SK-N-SH (cell line): ENCODE measurements around the gene PPME1. TPM values are rescaled to one million over a fixed set of nuclear protein-coding genes. Genes with fewer than 3 reads are reported as not detected.

Experiments used
- CTCF ChIA-PET: fragments of 300-600, 350-600 bp; formaldehyde crosslinking; extraction: SDS; loops from one replicate; lab custom pipeline; 2021; lab: Yijun Ruan, JAX
- POLR2A ChIA-PET: fragments of 350-600 bp; sonication (Branson Sonifier 250); formaldehyde crosslinking; extraction: SDS; loops from one replicate; lab custom pipeline; 2020; ENCODE audit warnings: antibody characterized with exemption, inconsistent platforms; lab: Yijun Ruan, JAX
- DNase-seq: peaks from one replicate; pipeline ENCODE4 v3.0.0; 2012
- H2AFZ ChIP-seq: fragments of 200-600 bp; sonication (generic); 2 replicates; pipeline ENCODE4 v1.8.1; 2016; ENCODE audit warnings: antibody characterized with exemption, mild to moderate bottlenecking, low read depth
- H3F3A ChIP-seq: fragments of 200-600 bp; sonication (generic); replicated peaks from 2 replicates; pipeline ENCODE3; 2016; ENCODE audit warnings: antibody characterized with exemption, mild to moderate bottlenecking; ENCODE audit not compliant: insufficient read depth
- H3K27ac ChIP-seq, 2 experiments: fragments of 200-500 bp in 1 of 2; fragments of 200-600 bp in 1 of 2; sonication (Bioruptor generic) in 1 of 2; sonication (generic), shearing (Covaris generic) in 1 of 2; 2 replicates each; pipeline versions ENCODE4 v1.5.1 to v1.6.1; 2014 to 2016; ENCODE audit warnings: low read depth in 2 of 2, inconsistent platforms in 1 of 2, low read length in 1 of 2, mild to moderate bottlenecking in 1 of 2, mixed read lengths in 1 of 2
- H3K27me3 ChIP-seq: fragments of 200-600 bp; sonication (generic), shearing (Covaris generic); 2 replicates; pipeline ENCODE4 v1.6.1; 2016; ENCODE audit warnings: mixed run types; ENCODE audit not compliant: insufficient read depth
- H3K36me3 ChIP-seq, 2 experiments: fragments of 200-500 bp in 1 of 2; fragments of 200-600 bp in 1 of 2; sonication (Bioruptor generic) in 1 of 2; sonication (generic) in 1 of 2; replicated peaks in 1 of 2; 2 replicates each; pipeline versions ENCODE3 to v1.5.1; 2014 to 2016; ENCODE audit warnings: low read length in 1 of 2, mild to moderate bottlenecking in 1 of 2; ENCODE audit not compliant: insufficient read depth in 2 of 2, control insufficient read depth in 1 of 2
- H3K4me1 ChIP-seq, 2 experiments: fragments of 200-500 bp in 1 of 2; fragments of 200-600 bp in 1 of 2; sonication (Bioruptor generic) in 1 of 2; sonication (generic), shearing (Covaris generic) in 1 of 2; 2 replicates each; pipeline versions ENCODE4 v1.5.1 to v1.6.1; 2014 to 2016; ENCODE audit warnings: low read depth in 1 of 2, low read length in 1 of 2, mixed run types in 1 of 2; ENCODE audit not compliant: insufficient read depth in 2 of 2, control insufficient read depth in 1 of 2
- H3K4me2 ChIP-seq: fragments of 200-600 bp; sonication (generic), shearing (Covaris generic); 2 replicates; pipeline ENCODE4 v1.6.1; 2017; ENCODE audit warnings: mixed run types
- H3K4me3 ChIP-seq, 2 experiments: fragments of 200-500 bp in 1 of 2; fragments of 200-600 bp in 1 of 2; sonication (Bioruptor generic) in 1 of 2; sonication (generic), shearing (Covaris generic) in 1 of 2; 2 replicates each; pipeline versions ENCODE4 v1.5.1 to v1.8.1; 2014 to 2016; ENCODE audit warnings: low read depth in 2 of 2, inconsistent platforms in 1 of 2, low read length in 1 of 2, mild to moderate bottlenecking in 1 of 2, mixed read lengths in 1 of 2, moderate library complexity in 1 of 2
- H3K79me2 ChIP-seq: fragments of 200-600 bp; sonication (generic); 2 replicates; pipeline ENCODE4 v1.8.1; 2017; ENCODE audit warnings: mild to moderate bottlenecking; ENCODE audit not compliant: insufficient read depth
- H3K9ac ChIP-seq: fragments of 200-600 bp; sonication (generic); 2 replicates; pipeline ENCODE4 v1.6.1; 2017; ENCODE audit warnings: mixed run types
- H3K9me2 ChIP-seq: fragments of 200-600 bp; sonication (generic); 2 replicates; pipeline ENCODE4 v1.6.1; 2017; ENCODE audit warnings: mixed run types
- H3K9me3 ChIP-seq: fragments of 200-600 bp; sonication (generic); 2 replicates; pipeline ENCODE4 v1.6.1; 2017; ENCODE audit warnings: mixed run types, mild to moderate bottlenecking, moderate library complexity
- H4K20me1 ChIP-seq: fragments of 200-600 bp; sonication (generic); 2 replicates; pipeline ENCODE4 v1.6.1; 2017; ENCODE audit warnings: mild to moderate bottlenecking, mixed run types; ENCODE audit not compliant: insufficient read depth
- CHD2 ChIP-seq: fragments of 150-350 bp; IDR thresholded peaks from 2 replicates; pipeline ENCODE4 v1.6.1; 2018; ENCODE audit warnings: low read length; ENCODE audit not compliant: partially characterized antibody
- EZH2phosphoT487 ChIP-seq: fragments of 200-600 bp; sonication (generic); IDR thresholded peaks from 2 replicates; pipeline ENCODE4 v1.6.1; 2017; ENCODE audit warnings: low read depth, mixed run types, mild to moderate bottlenecking, antibody characterized with exemption, moderate library complexity, borderline replicate concordance
- FOXJ3 ChIP-seq: sonication (generic); formaldehyde crosslinking; IDR thresholded peaks from 2 replicates; pipeline ENCODE4 v1.5.1; 2020; ENCODE audit warnings: mild to moderate bottlenecking, missing genetic modification reagents
- FOXM1 ChIP-seq: IDR thresholded peaks from 2 replicates; pipeline ENCODE4 v1.4.0; 2012; ENCODE audit warnings: low read depth, mild to moderate bottlenecking
- GABPA ChIP-seq: IDR thresholded peaks from 2 replicates; pipeline ENCODE4 v1.4.0; 2012; ENCODE audit warnings: low read depth, mild to moderate bottlenecking
- NFIC ChIP-seq: IDR thresholded peaks from 2 replicates; pipeline ENCODE4 v1.4.0; 2012; ENCODE audit warnings: borderline replicate concordance
- PBX3 ChIP-seq: IDR thresholded peaks from 2 replicates; pipeline ENCODE4; 2012
- POLR2AphosphoS5 ChIP-seq: IDR thresholded peaks from 2 replicates; pipeline ENCODE4 v1.6.1; 2012; ENCODE audit warnings: low read depth, low read length
- RAD21 ChIP-seq: IDR thresholded peaks from 2 replicates; pipeline ENCODE4 v1.6.1; 2012; ENCODE audit warnings: mild to moderate bottlenecking, low read length
- RXRA ChIP-seq: IDR thresholded peaks from 2 replicates; pipeline ENCODE4 v1.4.0; 2012; ENCODE audit warnings: low read depth, mild to moderate bottlenecking, borderline replicate concordance
- SIN3A ChIP-seq: IDR thresholded peaks from 2 replicates; pipeline ENCODE4 v1.6.1; 2012; ENCODE audit warnings: low read depth, mild to moderate bottlenecking, low read length, moderate library complexity, borderline replicate concordance
- TCF12 ChIP-seq: IDR thresholded peaks from 2 replicates; pipeline ENCODE4 v1.4.0; 2012
- TEAD4 ChIP-seq: IDR thresholded peaks from 2 replicates; pipeline ENCODE4 v1.4.0; 2012; ENCODE audit warnings: mild to moderate bottlenecking, borderline replicate concordance; ENCODE audit not compliant: insufficient read depth
- USF1 ChIP-seq: IDR thresholded peaks from 2 replicates; pipeline ENCODE4 v1.4.0; 2012; ENCODE audit warnings: low read depth, borderline replicate concordance
- YY1 ChIP-seq: IDR thresholded peaks from 2 replicates; pipeline ENCODE4 v1.4.0; 2012; ENCODE audit warnings: low read depth, mild to moderate bottlenecking
- WGBS: methylation state at CpG from one replicate; pipeline ENCODE4 v1.1.6; 2017; ENCODE audit warnings: low lambda C conversion rate; 5-methylcytosine and 5-hydroxymethylcytosine counted together
- polyA plus RNA-seq, 3 experiments: library from polyadenylated mRNA; depleted of rRNA; stranded (reverse); fragments of >200 nt; gene quantifications; 2 replicates each; pipeline ENCODE4 v1.2.3, GENCODE V29; 2012
- TF ChIP-seq, protein P1 (sequence below): IDR thresholded peaks from 2 replicates; pipeline ENCODE4 v1.4.0; 2012; ENCODE audit warnings: low read depth
- TF ChIP-seq, protein P2 (sequence below): IDR thresholded peaks from 2 replicates; pipeline ENCODE4 v1.4.0; 2012; ENCODE audit warnings: low read depth, borderline replicate concordance

The PPME1 gene
- polyA plus RNA-seq, 1 of the 3 experiments (the other 2 are of a cell fraction) = 107 TPM

GRCh38 chr11:74268456-74268855 is 97.4 kb downstream of the PPME1 start:
- no peaks in the 10 kb centered on the region for H3F3A ChIP-seq
- TF ChIP-seq CHD2 = no peak
- no peak for TF ChIP-seq NFIC
- no peak for TF ChIP-seq EZH2phosphoT487
- TF ChIP-seq TCF12 = no peak
- no peak for TF ChIP-seq TEAD4
- TF ChIP-seq, protein P1, sequence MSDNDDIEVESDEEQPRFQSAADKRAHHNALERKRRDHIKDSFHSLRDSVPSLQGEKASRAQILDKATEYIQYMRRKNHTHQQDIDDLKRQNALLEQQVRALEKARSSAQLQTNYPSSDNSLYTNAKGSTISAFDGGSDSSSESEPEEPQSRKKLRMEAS = no peak
- TF ChIP-seq RAD21 = no peak
- no peak for TF ChIP-seq RXRA
- TF ChIP-seq PBX3 = no peak
- H3K9me2 ChIP-seq = no peaks in the 10 kb centered on the region
- no peak overlapping the region for H3K4me2 ChIP-seq
- H3K4me1 ChIP-seq = no peaks in the 10 kb centered on the region
- 94% methylated on average over 4 of the region's 4 CpGs for WGBS
- no peaks in the 10 kb centered on the region for H3K27me3 ChIP-seq
- no peak overlapping the region for H3K9ac ChIP-seq
- H2AFZ ChIP-seq = no peak overlapping the region
- no peaks in the 10 kb centered on the region for H3K9me3 ChIP-seq
- peaks cover 0 to 10% of the 10 kb centered on the region in 2 experiments for H3K36me3 ChIP-seq
- no peak overlapping the region for H3K27ac ChIP-seq
- H3K4me3 ChIP-seq = no peak overlapping the region
- no peak for DNase-seq
- H4K20me1 ChIP-seq = no peaks in the 10 kb centered on the region
- POLR2A ChIA-PET = no interaction called here
- CTCF ChIA-PET = interaction anchor here (0.9 to 2.5 kb wide), 5 partner anchors 9 to 184 kb away, joined by 3 to 12 read pairs (median 4); no protein-coding TSS in a partner anchor
- H3K79me2 ChIP-seq = no peaks in the 10 kb centered on the region

- Histone ChIP-seq H3K4me3 (no peak overlapping the region), H3K27ac (no peak overlapping the region), H3K9ac (no peak overlapping the region), H4K20me1 (no peaks in the 10 kb centered on the region), H3K36me3 (peaks cover 0 to 10% of the 10 kb centered on the region in 2 experiments), H3K4me2 (no peak overlapping the region), H3K9me3 (no peaks in the 10 kb centered on the region), H3F3A (no peaks in the 10 kb centered on the region), H3K9me2 (no peaks in the 10 kb centered on the region), H3K4me1 (no peaks in the 10 kb centered on the region), H2AFZ (no peak overlapping the region), H3K27me3 (no peaks in the 10 kb centered on the region), H3K79me2 (no peaks in the 10 kb centered on the region)
- WGBS = 84% methylated on average over 11 of the region's 11 CpGs
- ChIA-PET CTCF (interaction anchor here (0.9 to 2.5 kb wide), 7 partner anchors 8 to 183 kb away, joined by 3 to 12 read pairs (median 3); no protein-coding TSS in a partner anchor), POLR2A (no interaction called here)
- DNase-seq = no peak
- TF ChIP-seq PBX3 = no peak
- no peak for TF ChIP-seq USF1
- no peak for TF ChIP-seq FOXM1
- TF ChIP-seq, protein P1 = no peak
- no peak for TF ChIP-seq TCF12
- no peak for TF ChIP-seq GABPA
- TF ChIP-seq POLR2AphosphoS5 = no peak
- TF ChIP-seq, protein P2, sequence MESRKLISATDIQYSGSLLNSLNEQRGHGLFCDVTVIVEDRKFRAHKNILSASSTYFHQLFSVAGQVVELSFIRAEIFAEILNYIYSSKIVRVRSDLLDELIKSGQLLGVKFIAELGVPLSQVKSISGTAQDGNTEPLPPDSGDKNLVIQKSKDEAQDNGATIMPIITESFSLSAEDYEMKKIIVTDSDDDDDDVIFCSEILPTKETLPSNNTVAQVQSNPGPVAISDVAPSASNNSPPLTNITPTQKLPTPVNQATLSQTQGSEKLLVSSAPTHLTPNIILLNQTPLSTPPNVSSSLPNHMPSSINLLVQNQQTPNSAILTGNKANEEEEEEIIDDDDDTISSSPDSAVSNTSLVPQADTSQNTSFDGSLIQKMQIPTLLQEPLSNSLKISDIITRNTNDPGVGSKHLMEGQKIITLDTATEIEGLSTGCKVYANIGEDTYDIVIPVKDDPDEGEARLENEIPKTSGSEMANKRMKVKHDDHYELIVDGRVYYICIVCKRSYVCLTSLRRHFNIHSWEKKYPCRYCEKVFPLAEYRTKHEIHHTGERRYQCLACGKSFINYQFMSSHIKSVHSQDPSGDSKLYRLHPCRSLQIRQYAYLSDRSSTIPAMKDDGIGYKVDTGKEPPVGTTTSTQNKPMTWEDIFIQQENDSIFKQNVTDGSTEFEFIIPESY = no peak
- TF ChIP-seq FOXJ3 (CRISPR knock-in tag) = no peak
- TF ChIP-seq YY1 = no peak
- no peak for TF ChIP-seq SIN3A
Measured at GRCh38 chr11:74269161-74269811, 98.2 kb downstream of the PPME1 start.
